Measurements from ENCODE around the gene PPDPF. TPM values are rescaled to one million over a fixed set of nuclear protein-coding genes. Genes with fewer than 3 reads are reported as not detected.
"Not testable (repeated sequence)": the region's sequence is repeated elsewhere in the genome, so short reads cannot be mapped to it uniquely, and the experiment has no call there.

PPDPF gene
- total and polyA plus RNA-seq, 3 experiments from 2014 or later = 137 to 218 (median 207) TPM

GRCh38 chr20:63571087-63571478 is 50.5 kb downstream of the PPDPF start:
- H3K9me3 ChIP-seq (ENCODE audit: low read length); H3K27ac ChIP-seq (ENCODE audit: low read depth, low read length); H3K27ac Mint-ChIP-seq; H3K27me3 Mint-ChIP-seq; H3K9me3 Mint-ChIP-seq; POLR2A ChIA-PET; DNase-seq; H3K27me3 ChIP-seq (ENCODE audit: insufficient read depth, low read length, poor library complexity, severe bottlenecking); H3K36me3 Mint-ChIP-seq; H3K4me3 ChIP-seq (ENCODE audit: low read length); H3K4me3 Mint-ChIP-seq; H3K36me3 ChIP-seq (ENCODE audit: insufficient read depth, low read length): not testable (repeated sequence)
- peaks cover 44% of the 10 kb centered on the region for H3K4me1 ChIP-seq (ENCODE audit: insufficient read depth, low read length)
- peaks cover 16 to 32% (median 17%) of the 10 kb centered on the region in 3 donors for H3K4me1 Mint-ChIP-seq
- CTCF ChIA-PET = interaction anchor here (1.2 kb wide), 1 partner anchor 17 kb away, joined by 3 read pairs; the partner anchor contains the start of gene FNDC11

Other genes with a start within 250 kb of the PPDPF start
- gene ARFGAP1, start 248.0 kb upstream of the PPDPF start, total RNA-seq = 10 to 100 TPM; 71.0 to 77.5 TPM
- gene ARFGAP1, start 248.0 kb upstream of the PPDPF start, polyA plus RNA-seq = 22.7 TPM
- gene COL20A1, start 227.6 kb upstream of the PPDPF start, total RNA-seq = under 1 TPM in 1 of 2 experiments, not detected in 1; 0.04 TPM
- gene COL20A1, start 227.6 kb upstream of the PPDPF start, polyA plus RNA-seq = not detected
- gene CHRNA4, start 159.4 kb upstream of the PPDPF start, total RNA-seq = not detected
- gene CHRNA4, start 159.4 kb upstream of the PPDPF start, polyA plus RNA-seq = not detected
- gene KCNQ2, start 48.1 kb upstream of the PPDPF start, total RNA-seq = not detected
- gene KCNQ2, start 48.1 kb upstream of the PPDPF start, polyA plus RNA-seq = not detected
- gene EEF1A2, start 21.7 kb upstream of the PPDPF start, total RNA-seq = under 1 TPM in 1 of 2 experiments, not detected in 1; 0.20 TPM
- 0.17 TPM for gene EEF1A2, start 21.7 kb upstream of the PPDPF start, polyA plus RNA-seq
- gene PTK6, start 16.6 kb downstream of the PPDPF start, total RNA-seq = under 1 TPM; 0.18 to 0.31 TPM
- gene PTK6, start 16.6 kb downstream of the PPDPF start, polyA plus RNA-seq = 0.16 TPM
- not detected for gene SRMS, start 27.0 kb downstream of the PPDPF start, total RNA-seq
- not detected for gene SRMS, start 27.0 kb downstream of the PPDPF start, polyA plus RNA-seq
- gene FNDC11, start 33.4 kb downstream of the PPDPF start, total RNA-seq = under 1 TPM; 0.13 to 0.26 TPM
- gene FNDC11, start 33.4 kb downstream of the PPDPF start, polyA plus RNA-seq = not detected
- gene HELZ2, start 53.5 kb downstream of the PPDPF start, total RNA-seq = 1 to 10 TPM; 7.4 to 8.7 TPM
- 9.8 TPM for gene HELZ2, start 53.5 kb downstream of the PPDPF start, polyA plus RNA-seq
- 10 to 100 TPM; 14.3 to 15.5 TPM for gene GMEB2, start 106.3 kb downstream of the PPDPF start, total RNA-seq
- 14.8 TPM for gene GMEB2, start 106.3 kb downstream of the PPDPF start, polyA plus RNA-seq
- gene STMN3, start 132.7 kb downstream of the PPDPF start, total RNA-seq = 10 to 100 TPM; 21.0 to 21.6 TPM
- gene STMN3, start 132.7 kb downstream of the PPDPF start, polyA plus RNA-seq = 24.7 TPM
- 10 to 100 TPM; 52.3 to 54.5 TPM for gene RTEL1, start 137.5 kb downstream of the PPDPF start, total RNA-seq
- gene RTEL1, start 137.5 kb downstream of the PPDPF start, polyA plus RNA-seq = 5.7 TPM
- not detected for gene TNFRSF6B, start 175.9 kb downstream of the PPDPF start, total RNA-seq
- gene TNFRSF6B, start 175.9 kb downstream of the PPDPF start, polyA plus RNA-seq = 0.22 TPM
- 10 to 100 TPM; 63.7 to 72.8 TPM for gene ARFRP1, start 187.2 kb downstream of the PPDPF start, total RNA-seq
- gene ARFRP1, start 187.2 kb downstream of the PPDPF start, polyA plus RNA-seq = 73.9 TPM
- gene ZGPAT, start 187.3 kb downstream of the PPDPF start, total RNA-seq = 10 to 100 TPM; 29.7 to 29.9 TPM
- 77.5 TPM for gene ZGPAT, start 187.3 kb downstream of the PPDPF start, polyA plus RNA-seq
- 10 to 100 TPM; 18.4 to 19.6 TPM for gene LIME1, start 215.9 kb downstream of the PPDPF start, total RNA-seq
- 366 TPM for gene LIME1, start 215.9 kb downstream of the PPDPF start, polyA plus RNA-seq
- gene SLC2A4RG, start 219.0 kb downstream of the PPDPF start, total RNA-seq = 10 to 100 TPM; 37.5 to 40.6 TPM
- 7.8 TPM for gene SLC2A4RG, start 219.0 kb downstream of the PPDPF start, polyA plus RNA-seq

Measured in CD8-positive, alpha-beta memory T cell (primary cell).